ENCODE data around the gene PGAM2.
"Not testable (repeated sequence)": the region's sequence is repeated elsewhere in the genome, so short reads cannot be mapped to it uniquely, and the experiment has no call there.

GRCh38 chr7:44036364-44036763 is 29.0 kb downstream of the PGAM2 start:
- TF ChIP-seq ZNF274 (IDR thresholded peaks at IDR 0.05; ENCODE audit: low read depth, low read length); CTCF (IDR thresholded peaks at IDR 0.05 in 2 of 3, conservative IDR thresholded peaks at IDR 0.05 in 1 of 3; ENCODE audit: borderline replicate concordance in 1 of 3, insufficient read depth in 1 of 3, low read depth in 2 of 3, low read length in 2 of 3); EZH2phosphoT487 (IDR thresholded peaks at IDR 0.05; ENCODE audit: borderline replicate concordance); ZFX (IDR thresholded peaks at IDR 0.05); EGR1 (IDR thresholded peaks at IDR 0.05; ENCODE audit: low read depth); POLR2AphosphoS5 (IDR thresholded peaks at IDR 0.05; ENCODE audit: low read depth, low read length); SIN3A (IDR thresholded peaks at IDR 0.05; ENCODE audit: low read depth); POLR2A (IDR thresholded peaks at IDR 0.05; ENCODE audit: borderline replicate concordance, extremely low read depth, insufficient read depth, insufficient read length); MAX (IDR thresholded peaks at IDR 0.05); RAD21 (IDR thresholded peaks at IDR 0.05; ENCODE audit: low read depth); YY1 (IDR thresholded peaks at IDR 0.05; ENCODE audit: extremely low read depth, insufficient replicate concordance, low read depth, low read length); CEBPB (IDR thresholded peaks at IDR 0.05; ENCODE audit: low read depth); SRF (IDR thresholded peaks at IDR 0.05; ENCODE audit: low read depth); EZH2 (IDR thresholded peaks at IDR 0.05): not testable (repeated sequence)

Measured in HCT116 (cell line).